8988T (cell line): ENCODE results near the gene DGCR8.

Experiments used
- DNase-seq: peaks from one replicate; pipeline ENCODE4 v3.0.0; 2011

DGCR8 gene

DNA sequence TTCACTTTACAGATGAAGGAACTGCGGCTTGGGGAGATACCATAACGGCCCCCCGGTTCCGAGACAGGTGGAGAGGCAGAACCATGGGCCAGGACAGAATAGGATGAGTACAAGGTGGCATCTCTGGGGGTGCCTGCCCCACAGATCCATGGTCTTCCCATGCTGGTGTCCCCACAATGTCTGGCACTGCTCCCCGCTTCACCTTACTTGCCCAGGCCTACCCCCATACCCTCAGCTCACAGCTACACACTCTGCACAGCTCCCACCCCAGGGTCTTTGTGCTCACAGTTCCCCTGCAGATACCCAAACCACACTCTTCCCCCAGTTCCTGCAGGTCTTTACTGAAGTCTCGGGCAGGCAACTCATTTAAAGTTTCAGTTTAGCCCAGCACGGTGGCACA lies 11.4 kb upstream of the DGCR8 start:
- DNase-seq, result no peak

DNA sequence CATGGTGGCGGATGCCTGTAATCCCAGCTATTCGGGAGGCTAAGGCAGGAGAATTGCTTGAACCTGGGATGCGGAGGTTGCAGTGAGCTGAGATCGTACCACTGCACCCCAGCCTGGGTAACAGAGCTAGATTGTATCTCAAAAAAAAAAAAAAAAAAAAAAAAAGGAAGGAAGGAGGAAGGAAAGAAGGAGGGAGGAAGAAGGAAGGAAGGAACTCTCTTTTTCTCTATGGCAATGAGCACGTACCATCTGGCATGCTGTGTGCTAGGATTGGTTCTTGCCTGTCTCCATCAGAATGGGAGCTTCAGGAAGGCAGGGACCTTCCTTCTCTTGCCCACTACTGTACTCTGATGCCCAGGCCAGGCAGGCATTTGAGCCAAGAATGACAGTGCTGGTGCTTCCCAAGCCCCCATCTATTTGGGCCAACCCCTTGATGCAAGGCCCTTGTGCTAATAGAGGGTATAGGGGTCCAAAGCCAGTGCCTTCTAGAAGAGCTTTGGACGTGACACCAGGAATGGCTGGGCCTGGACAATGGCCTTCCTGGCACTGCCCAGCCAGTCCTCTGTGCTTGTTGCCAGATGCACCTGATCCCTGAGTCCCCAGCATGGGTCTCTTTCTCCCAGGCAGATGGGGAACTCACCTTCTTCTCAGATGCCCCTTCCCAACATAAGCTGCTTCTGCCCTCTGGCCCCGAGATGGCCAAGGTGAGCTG lies 10.6 kb upstream of the DGCR8 start:
- no peak for DNase-seq

DNA sequence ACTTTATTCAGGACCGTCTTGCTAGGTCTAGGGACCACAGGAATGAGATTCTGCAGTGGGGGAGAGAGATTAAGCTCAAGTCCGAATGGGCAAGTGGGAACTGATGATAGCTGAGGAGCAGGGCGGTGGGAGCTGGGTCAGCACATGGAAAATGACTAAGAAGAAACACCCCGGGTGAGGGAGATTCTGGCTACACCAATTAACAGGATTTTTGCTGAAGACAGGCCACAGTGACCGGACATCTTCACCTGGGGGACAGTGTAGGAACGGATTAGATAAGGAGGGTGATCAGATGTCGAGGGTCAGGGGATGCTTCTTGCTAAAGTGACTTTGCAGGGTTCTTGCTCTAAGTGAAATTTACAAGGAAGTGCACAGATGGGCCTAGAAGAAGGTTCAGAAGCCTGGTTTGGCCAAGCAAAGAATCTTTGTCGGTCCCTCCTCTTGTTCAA lies 8.5 kb upstream of the DGCR8 start:
- no peak for DNase-seq

DNA sequence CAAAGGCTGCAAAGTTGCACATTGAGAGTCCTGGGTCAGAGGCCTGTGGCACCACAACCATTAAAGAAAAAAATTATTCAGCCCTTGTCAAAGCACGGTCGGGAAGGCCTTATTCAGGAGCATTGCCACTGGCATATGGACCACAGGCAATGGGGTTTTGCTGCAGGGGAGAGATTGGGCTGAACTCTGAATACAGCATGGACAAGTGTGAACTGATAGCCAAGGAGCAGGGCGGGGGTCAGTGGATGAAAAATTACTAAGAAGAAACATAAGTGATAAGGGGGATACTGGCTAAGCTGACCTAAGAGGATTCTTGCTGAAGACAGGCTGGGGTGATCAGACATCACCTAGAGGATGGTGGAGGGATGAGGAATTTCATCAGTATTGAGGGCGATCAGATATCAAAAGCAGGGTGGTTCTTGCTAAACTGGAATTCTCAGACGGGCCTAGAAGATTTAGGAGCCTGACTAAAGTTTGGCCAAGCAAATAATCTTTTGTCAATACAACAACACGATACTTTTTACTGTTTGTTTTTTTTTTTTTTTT lies 3.3 kb upstream of the DGCR8 start:
- DNase-seq, result no peak

DNA sequence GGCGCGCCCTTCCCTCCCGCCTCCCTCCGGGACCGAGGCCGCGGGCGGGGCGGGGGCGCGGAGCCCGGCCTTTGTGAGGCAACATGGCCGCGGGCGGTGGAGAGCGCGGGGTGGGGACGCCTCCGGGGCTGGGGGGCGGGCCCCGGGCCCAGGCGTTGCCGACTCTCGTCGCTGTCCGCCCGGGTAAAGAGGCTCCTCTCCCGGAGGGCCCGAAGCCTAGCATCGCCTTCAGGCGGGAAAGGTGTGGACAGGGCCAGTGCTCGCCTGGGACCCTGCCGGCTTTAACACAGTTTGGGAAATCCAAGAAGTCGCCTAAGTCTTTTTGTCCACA lies 369 bp downstream of the DGCR8 start:
- no peak for DNase-seq

DNA sequence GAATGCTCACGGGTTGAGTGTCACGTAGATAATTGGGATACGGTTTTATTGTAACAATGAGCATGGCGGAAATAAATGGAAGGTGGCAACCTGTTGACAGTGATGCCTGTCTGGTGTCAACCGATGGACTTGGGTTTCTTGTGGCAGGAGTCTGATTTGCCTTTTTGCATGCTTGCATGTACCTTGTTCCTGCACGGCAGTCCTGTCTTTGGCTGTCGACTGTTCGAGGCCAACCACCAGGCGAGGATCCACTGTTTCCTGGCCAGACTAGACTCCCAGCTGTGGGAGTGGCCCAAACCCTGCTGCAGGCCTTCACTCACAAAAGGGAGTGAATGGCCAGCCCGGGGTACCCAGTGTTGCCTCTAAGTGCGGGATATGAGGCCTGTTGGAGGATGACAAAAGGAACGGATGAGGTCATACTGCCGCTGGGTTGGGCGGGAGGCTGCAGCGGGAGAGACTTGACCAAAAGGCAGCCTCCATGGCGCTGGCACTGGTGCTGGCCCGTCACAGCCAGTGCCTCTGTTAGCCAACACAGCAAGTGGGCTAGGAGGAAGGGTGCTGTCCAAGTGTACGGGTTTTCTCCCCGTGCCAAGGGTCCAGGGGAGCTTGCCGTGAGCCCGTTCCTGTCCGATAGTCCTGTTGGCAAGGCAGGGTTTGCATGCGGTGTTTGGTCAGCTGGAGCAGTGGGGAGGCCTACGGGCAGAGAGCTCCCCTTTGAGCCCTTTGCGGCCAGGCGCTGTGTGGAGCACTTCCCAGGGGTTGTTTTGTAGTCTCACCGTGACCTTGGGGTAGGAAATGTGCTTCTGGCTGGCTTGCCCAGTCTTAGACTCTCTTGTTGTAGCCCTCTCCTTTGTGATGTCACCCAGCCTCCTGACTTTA lies 974 bp downstream of the DGCR8 start:
- no peak for DNase-seq

DNA sequence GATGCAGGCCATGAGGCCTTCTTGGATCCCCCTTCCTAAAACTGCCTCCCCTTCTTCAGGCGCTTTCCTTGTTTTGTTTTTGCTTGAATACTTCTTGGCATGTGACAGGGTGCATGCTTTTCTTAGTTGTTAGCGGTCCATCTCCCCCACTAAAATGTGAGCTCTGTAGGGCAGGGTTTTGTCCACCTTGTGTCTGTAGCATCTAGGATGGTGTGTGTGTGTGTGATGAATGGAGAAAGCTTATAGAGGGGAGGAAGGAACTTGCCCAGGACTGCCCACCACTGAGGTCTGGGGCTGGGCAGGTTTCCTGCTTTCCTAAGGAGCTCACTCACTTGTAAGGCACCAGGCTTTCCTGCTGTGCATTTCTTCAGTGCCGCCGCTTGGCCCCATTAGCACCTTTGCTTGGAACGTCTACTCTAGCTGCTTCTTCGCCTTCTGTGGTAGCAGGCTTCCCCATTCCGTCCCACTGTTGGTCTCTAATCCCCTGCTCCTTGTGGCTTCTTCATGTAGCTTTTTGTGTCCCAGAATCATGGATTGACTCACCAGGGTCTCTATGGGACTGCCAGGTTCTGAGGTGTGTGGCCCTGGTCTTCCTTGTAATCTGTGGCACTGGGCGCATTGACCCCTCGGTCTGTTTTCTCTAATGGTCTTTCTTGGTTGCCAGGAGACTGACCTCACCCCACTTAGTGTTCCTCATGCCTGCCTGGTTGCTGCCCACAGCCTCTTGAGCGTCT lies 3.3 kb downstream of the DGCR8 start:
- no peak for DNase-seq

DNA sequence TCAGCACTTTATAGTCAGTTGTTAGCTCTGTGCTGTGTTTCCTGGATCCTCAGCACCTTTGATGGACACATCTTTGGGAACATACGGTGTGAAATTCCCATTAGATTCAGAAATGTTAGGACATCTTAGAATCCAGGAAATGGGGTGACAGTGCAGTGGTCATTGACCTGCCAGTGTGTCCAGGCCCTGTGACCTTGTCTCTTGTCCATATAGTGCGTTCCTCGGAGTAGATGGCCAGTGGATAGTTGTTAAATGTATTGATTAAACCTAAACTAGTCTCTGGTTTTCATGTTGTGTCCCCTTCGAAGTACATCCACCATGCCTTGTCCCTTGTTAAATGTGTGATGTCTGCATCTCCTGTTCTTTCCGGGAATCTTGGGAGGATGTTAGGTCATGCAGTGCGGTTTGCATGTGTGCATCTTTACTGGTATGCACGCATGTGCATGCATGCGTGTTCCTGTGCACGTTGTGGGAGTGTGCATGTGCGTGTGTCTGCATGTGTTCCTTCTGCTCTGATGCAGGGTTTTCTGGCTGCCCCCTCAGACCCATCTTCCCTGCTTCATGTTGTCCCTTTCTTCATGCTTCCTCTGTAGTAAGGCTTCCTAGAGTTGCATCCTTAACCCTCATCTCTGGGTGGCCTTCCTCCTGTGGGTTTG lies 4.0 kb downstream of the DGCR8 start:
- DNase-seq, result no peak

DNA sequence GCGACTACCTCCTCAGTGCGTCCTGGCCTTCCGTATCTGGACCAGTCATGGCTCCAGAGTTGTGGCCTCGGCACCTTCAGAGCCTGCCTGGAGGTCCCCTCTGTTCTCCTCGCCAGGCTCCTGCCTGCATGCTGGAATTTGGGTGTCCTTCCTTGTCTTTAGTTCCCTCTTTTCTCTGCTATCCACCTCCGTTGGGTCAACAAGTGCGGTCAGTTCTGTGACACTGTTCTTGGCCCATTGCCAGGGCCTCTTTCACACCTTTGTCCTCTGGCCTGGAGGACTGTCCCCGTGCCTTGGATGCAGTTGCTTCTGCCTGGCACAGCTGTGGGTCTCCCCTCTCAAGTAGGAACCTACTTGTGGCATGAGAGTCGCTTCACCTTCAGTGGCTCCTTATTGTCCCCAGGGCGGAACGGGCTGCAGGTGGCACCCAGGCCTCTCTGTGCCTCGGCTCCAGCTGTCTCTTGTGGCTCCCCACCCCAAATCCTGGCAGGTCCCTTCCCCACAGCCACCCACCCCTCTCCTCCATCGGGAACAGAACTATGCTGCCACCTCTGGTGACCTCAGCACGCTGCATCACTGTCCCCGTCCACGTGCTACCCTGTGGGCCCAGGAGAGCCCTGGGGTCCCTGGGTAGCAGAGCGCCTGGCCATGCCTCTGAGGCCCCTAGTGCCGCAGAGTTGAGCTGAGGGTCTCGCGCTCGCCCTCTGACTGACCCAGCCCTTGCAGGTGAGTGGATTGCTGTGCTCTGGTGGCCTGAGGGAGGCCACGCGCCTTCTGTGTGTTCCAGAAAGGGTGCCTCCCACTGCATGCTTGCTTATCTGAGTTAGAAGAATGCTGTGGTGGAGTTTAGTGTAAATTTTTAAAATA lies 4.7 kb downstream of the DGCR8 start:
- DNase-seq, result no peak

DNA sequence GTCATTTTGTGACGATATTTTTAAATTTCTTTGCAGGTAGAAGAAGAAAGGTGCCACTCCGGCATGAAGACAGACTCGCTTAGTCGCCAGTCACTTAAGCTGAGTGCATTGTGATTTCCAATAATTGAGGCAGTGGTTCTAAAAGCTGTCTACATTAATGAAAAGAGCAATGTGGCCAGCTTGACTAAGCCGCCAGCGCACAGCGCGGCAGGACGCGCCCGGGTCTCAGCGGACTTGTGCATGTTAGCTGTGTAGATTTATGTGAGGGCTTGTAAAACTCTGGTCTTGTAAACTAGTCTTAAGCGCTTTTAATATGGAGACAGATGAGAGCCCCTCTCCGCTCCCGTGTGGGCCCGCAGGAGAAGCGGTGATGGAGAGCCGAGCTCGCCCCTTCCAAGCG lies 5.6 kb downstream of the DGCR8 start:
- DNase-seq, result no peak

DNA sequence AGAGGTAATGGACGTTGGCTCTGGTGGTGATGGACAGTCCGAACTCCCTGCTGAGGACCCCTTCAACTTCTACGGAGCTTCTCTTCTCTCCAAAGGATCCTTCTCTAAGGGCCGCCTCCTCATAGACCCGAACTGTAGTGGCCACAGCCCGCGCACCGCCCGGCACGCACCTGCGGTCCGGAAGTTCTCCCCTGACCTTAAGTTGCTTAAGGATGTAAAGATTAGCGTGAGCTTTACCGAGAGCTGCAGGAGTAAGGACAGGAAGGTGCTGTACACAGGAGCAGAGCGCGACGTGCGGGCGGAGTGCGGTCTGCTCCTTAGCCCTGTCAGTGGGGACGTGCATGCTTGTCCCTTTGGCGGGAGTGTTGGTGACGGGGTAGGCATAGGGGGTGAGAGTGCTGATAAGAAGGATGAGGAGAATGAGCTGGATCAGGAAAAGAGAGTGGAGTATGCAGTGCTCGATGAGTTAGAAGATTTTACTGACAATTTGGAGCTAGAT lies 6.1 kb downstream of the DGCR8 start:
- no peak for DNase-seq

DNA sequence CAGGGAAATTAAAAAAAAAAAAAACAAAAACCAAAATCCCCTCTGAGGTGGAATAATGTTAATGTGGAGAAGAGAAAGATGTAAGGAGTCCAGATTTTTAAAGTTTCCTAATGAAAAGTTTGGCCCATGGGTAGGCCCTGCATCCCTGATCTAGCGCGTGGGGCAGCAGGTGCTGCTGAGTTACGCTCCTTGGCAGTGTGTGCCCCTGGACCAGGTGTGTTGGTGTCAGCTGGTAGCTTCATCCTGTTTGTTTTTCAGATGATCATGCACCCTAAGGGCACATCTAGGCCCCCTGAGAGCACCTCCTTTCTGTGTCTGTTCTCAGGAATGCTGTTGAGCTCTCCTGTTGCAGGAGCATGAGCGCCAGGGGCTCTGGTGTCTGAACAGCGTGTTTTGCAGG lies 6.7 kb downstream of the DGCR8 start:
- no peak for DNase-seq

DNA sequence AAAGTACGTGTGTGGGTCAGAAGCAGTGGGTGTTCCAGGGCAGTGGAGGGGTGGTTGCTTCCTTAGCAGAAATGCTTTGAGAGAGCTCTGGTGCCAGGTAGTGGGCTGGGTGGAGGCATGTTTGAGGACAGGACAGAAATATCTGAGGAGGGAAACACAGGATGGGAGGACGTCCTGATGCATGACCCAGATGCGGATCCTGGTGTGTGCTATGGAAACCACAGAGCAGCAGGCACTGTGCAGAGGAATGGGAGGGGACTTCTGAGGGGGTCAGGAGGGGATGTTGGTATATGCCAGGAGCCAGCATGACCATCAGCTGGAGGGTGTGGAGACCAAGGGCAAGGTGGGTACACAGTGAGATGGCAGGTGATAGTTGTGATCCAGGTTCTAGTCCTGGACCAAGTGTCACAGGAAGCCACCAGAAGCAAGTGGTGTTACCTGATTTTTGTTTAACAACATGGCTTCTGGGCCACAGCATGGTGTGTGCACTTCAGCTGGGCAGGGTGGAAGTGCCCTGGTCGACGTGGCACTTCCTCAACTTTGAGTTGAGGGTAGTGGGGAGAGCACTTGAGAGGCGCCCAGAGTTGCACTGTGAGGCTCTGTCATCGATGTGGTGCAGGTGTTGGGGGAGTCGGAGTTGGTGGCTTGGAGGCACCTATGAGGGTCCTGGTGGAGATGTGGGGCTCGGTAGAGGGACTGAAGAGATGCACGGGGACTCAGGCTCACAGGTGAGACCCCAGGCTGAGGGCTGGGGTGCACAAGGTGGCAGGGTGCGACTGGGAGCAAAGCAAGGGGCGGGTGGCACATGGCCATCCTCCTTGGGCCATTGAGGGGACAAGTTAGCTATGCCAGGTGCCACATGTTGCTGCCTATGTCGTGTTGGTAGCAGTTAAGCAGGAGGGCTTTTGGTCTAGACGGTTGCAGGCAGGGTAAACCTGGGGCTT lies 7.5 kb downstream of the DGCR8 start:
- no peak for DNase-seq

DNA sequence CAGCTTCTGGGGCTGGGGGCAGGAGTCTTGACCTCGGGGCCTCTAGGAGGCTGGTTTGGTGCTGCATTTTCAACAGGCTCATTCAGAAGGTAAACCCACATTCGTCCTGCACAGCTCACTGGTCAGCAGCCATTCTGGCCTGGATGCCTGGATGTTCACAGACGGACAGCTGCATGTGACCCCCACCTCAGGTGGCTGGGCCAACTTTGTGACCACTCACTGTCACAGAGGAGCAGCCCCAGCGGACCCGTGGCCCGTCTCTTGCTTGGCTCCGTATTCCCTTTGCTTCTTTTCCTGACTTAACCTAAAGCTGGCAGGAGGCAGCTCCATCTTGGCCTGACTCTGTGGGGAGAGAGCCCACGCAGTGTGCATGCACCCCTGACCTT lies 8.2 kb downstream of the DGCR8 start:
- DNase-seq, result no peak

DNA sequence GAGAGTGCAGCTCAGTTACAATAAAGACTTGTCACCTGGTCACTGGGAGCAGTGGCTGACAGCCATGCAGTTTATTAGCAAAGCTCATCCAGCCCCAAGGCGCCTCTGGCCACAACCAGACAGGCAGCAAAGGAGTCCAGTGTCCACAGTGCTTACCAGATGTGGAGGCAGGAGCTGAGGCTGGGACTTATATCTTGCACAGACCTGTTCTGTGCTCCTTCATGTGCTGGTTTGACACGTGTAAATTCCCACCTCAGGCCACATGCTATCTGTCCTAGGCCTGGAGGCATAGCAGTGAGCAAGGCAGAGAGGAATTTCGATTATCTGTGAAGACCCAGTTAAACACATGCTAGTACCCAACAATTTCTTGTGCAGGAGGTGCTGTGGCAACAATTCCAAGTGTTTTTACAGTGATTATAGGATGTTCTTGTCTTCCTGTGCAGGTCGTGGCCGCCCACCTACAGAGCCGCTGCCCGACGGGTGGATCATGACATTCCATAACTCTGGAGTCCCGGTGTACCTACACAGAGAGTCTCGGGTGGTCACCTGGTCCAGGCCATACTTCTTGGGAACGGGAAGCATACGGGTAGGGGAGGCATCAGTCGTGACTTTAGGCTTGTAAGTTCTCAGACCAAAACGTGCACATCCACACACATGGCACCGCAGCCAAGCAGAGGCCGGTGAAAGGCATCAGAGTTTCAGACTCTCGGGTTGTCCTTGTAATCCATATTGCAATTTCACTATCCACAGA lies 9.4 kb downstream of the DGCR8 start:
- DNase-seq, result no peak

DNA sequence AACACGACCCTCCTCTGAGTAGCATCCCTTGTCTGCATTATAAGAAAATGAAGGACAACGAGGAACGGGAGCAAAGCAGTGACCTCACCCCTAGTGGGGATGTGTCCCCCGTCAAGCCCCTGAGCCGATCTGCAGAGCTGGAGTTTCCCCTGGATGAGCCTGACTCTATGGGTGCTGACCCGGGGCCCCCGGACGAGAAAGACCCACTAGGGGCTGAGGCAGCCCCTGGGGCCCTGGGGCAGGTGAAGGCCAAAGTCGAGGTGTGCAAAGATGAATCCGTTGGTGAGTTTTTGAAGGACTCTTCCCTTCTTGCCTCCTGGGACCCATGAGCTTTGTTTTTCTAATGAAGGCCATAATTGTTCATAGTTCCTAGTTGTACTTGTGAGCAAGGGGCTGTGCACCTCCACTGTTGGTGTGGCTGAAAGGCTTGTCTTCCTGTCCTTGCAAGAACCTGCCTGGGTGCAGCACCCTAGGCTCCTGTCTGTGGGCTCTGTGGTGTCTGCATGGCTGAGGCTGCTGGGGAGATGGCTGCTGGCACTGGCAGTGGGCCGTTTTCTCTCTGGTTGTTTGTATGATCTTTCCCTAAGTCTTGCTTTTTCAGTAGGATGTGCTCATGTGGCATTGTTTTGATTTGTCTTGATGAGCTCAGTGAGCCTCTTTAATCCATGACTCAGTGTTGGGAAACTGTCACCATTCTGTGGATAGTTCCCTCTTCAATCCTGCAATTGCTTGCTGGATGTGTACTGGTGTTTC lies 10.1 kb downstream of the DGCR8 start:
- DNase-seq, result no peak

DNA sequence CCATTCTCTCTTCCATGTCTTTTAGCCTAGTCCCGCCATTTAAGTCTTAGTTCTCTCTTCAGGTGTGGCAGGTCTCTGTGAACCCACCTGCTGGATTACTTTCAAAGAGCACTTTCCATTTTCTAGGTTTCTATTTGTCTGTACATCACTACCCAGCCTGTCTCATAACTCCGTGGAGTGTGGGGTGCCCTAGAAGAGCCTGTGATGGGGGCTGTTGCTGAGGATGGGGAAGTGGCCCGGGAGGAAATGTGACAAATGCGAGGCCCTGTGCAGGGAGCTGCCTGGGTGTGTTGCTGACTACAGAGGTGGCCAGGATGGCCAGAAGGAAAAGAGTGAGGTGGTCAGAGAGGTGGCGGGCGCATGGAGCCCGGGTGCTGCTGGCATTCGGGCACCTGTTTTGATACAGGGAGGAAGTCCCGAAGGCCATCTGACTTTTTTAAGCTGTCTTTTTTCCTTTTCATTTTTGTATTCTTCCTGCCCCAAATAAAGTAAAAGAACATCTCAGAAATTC lies 10.7 kb downstream of the DGCR8 start:
- no peak for DNase-seq

DNA sequence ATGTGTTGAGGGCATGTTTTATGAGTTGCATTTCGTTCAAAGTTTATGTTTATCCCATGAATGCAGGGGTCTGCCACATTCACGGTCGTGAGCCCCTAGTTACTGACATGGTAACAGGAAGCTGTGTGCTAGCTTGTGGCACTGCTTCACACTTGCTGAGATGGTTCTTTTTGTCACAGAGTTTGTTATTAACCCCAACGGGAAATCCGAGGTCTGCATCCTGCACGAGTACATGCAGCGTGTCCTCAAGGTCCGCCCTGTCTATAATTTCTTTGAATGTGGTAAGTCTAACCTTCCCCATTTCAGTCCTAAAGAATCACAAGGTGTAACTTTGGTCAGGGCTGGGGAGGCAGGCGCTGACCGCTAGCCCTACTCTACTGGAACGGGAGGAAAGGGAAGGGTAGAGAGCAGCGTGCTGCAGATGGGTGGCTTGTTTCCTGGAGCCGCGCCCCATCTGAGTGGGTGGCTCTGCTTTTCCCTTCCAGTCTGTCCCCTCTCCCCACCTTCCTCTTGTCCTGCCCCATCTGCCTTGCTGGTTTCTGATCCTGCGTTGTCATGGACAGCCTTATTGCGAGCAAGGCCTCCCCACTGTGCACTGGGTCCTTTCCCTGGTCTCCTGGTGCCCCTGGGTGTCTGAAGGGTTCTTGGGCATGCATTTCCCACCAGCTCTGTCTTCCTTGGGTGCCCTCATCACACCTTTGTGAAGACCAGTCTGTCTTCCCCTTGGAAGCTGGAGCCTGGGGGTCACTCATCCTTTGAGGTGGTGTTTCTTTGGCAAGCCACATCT lies 11.8 kb downstream of the DGCR8 start:
- no peak for DNase-seq
